NCI-H460 (cell line): Measurements from ENCODE around the gene EFEMP1. TPM values are rescaled to one million over a fixed set of nuclear protein-coding genes. Genes with fewer than 3 reads are reported as not detected.

Experiments used
- DNase-seq: peaks from one replicate; pipeline ENCODE4 v3.0.0-alpha.2; 2016; ENCODE audit warnings: low read depth; ENCODE audit errors: extremely low read depth
- total RNA-seq: library from RNA; depleted of rRNA; stranded (reverse); fragments of >200 nt; shearing (Covaris generic); gene quantifications from 2 replicates; pipeline ENCODE4 v1.2.3, GENCODE V29; 2014

Gene EFEMP1
- total RNA-seq, 1 experiment from 2014 or later: 872 TPM

DNA sequence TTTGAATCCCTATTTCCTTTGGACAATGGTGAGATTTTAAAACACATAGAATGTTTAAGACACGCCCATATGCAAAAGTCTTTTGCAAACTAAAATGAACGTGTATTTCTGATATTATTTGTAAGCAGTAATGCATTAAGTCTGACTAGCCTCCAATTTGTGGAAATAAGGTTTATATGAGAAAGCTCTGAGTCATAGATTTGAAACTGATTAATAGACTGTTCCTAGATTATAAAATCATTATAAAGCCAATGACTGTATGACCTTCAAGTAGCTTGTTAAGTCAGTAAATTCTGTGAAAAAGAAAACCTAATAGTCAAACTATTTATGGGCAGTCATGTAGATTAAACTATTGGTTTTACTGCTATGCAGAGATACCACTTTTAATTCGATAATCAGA is 12.8 kb upstream of the EFEMP1 start:
- no peak for DNase-seq

DNA sequence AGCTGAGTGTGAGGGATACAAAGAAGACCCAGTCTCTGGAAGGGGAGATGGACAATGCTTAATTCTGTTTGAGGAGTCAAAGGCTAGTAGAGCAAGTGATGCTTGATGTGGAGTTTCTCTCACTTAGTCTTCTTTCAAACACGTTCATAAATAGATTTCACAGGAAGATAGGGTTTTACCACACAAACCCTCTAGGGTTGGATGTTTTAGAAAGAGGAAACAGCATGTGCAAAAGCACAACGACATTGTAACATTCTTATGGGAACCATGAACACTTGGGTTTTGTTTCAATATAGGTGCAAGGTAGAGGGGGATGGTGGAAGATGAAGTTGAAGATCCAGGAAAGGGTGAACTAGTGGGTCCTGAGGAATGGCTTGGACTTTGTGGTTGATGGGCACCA is 10.8 kb upstream of the EFEMP1 start:
- no peak for DNase-seq

DNA sequence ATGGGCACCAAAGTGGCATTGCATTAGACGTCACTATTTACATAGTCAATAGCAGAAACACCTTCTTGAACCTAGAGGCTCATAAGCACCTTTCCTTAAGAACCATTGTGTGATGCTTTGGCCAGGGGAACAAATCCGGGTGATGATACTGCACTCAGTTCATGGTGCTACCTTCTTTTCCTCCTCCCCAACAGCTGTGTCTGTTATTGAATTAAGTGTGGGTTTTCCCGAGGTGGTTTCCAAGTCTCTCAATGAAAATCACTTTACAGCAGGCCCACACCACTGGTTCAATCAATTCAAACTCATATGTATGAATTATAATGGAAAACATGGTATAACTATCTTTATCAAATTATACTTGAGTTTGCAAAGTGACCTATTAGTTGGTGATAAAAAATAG is 9.3 kb upstream of the EFEMP1 start:
- DNase-seq: no peak

DNA sequence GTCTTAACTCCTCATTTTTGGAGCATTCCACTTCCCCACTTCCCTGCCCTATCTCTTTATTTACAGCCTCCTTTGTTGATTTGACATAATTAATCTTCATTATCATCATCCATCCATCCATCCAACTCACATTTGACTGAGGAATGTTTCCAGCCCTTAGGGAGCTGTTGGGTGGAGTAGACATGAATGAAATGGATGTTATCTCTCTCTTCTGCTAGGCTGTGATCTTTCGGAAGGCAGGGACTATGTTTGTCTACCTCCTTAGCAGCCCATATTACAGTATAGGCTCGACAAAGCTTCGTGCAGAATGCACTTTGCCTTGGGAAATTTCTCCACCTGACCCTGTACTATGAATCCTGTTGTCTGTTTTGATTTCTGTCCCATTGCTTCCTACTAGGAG is 7.7 kb upstream of the EFEMP1 start:
- DNase-seq: no peak

DNA sequence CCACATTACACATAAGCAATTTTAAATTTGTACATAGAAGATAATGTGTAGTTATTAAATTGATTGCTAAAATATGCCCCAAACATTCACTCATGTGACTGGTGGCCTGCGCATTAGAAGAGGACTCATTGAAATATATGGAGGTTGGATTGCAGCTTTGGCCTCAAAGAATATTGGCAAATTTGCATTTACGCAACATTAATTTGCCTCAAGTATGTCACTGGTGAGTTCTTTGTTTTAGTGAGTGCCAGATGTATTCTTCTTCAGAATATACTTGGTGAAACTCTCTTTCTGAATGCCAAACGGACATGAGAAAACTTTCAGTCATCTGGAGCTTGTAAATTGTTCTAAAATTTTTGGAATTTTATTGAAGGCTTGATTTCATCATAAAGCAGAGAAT is 5.9 kb upstream of the EFEMP1 start:
- no peak for DNase-seq

DNA sequence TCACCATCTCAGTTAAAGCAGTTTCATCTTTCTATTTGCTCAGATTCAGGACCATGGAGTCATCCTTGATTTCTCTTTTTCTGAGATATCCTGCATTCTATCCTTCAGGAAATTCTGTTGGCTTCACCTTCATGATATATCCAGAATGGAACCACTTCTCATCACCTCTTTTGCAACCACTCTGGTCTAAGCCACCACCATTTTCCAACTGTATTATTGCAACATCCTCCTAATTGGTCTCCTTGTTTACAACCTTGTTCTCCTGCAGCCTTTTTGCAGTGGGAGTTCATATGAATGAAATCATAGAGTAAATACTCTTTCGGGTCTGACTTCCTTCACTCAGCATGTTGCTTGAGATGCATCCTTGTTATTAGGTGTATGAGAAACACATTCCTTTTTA is 3.4 kb upstream of the EFEMP1 start:
- no peak for DNase-seq

DNA sequence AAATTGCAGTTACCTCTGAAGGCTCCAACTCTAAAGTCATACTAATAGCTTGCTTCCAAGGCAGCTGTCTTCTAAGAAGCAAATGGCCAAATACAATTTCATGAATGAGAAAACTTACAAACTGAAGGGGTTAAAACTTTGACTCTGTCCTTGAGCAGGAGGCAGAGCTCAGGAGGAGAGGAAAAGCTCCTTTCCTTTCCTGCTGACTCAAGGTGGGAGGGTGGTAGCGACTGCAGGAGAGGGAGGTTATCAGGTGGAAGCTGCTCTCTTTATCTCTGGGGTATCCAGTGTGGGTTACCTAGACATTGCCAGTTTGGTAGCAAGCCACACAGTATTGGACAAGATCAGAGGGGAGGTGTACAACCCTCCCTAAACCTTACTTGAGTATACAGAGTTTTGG is 2.7 kb upstream of the EFEMP1 start:
- DNase-seq: no peak

DNA sequence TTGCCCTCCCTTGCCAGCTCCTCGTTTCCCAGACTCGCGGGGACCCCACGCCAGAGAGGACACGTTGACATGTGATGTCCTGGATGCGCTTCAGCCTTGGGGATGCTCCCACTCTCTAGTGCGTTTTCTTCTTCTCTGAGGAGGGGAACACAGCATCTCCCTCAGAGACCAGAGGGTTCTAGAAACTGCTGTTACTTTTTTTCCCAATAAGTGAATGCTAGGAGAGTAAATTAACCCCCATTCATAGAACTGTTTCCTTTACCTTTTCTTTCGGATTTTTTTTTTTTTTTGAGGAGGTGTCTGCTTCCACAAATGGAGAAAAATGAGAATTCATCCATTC is 370 bp upstream of the EFEMP1 start:
- DNase-seq: no peak

DNA sequence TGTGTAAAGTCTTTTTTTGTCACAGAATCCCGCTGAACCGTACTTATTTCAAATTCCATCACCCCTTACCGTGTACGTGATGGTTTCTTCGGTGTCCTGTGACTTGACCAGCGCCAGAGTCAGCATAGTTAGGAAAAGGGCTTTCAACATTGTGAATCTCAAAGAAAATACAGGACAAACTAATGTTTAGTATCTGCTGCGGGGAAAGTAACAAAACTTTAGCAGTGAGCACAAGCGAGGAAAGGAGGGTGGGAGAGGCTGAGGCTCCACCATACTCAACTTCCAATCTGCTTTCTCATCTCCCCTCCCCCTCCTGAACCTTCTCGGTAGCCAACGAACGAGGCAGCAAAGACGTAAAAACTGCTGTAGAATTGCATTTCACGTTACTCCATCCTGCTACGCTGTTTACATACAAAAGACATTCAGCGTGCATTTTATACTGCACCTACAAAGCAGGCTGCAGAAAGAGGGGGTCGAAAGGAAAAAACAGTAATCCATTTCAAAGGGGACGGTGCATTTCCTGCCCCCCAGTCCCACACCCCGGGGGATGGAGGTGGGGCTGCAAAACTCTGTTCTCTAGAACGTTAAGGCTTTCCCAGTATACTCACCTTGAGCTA is 1.2 kb downstream of the EFEMP1 start:
- no peak for DNase-seq

DNA sequence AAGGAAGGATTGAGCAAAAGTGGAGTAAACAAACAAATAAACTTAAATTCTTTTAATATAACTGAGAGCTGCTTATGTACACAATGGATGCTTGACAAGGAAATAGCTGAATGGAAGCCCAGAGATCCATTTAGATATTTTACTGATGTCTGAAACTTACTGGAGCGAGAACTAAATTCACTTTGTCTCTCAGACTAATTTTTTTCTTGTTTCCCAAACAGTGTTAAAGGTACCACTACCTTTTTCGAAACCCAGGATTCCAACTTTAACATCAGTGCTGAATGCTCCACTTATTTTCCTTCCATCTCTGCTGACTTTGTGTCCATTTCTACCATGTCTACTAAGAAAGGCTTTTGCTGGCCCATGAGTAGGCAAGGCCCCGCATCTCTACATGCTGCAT is 4.0 kb downstream of the EFEMP1 start:
- no peak for DNase-seq

DNA sequence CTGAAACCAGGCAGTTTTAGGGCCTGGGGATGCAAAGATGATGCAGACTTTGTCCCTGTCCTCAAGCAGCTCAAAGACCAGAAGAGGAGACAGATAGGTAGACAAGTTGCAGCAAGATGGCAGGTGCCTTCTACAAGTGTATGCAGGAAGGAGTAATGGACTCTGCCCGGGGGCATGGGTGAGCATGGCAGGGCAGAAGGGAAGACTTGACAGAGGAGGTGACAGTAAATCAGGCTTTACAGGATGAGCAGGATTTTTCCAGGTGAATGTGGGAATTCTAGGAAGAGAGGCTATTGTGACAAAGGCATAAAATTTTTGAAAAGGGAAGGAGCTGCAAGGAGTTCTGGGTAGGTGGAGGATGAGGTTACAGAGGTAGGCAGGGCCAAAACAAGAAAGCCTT is 4.7 kb downstream of the EFEMP1 start:
- DNase-seq: no peak

DNA sequence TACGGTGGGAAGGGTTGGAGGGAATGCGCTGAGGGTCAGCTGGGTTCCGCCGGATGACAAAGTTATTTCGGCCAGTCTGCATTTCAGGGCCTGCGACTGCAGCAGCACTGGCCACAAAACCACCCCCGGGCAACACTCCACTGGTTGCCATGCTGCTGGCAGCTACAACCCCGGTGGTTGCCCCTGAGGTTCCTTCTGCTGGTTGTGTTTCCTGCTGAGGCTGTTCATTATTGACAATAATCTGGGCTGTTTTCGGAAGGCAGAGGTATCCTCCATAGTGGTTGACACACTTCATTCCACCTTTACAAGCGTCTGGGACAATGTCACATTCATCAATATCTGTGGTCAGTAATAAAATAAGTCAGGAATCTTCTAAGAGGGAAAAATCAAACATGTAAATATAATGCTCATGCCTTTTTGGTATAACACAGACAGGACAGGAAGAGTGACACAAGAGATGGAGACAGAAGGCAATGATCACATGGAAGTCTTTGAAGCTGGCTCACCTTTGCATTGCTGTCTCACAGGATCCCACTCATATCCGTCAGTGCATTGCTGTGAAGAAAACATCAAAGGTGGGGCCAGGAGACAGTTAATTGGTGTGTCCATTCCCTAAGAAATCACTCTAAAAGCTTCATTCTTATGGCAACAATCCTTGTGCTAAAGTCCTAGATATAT is 5.7 kb downstream of the EFEMP1 start:
- no peak for DNase-seq

DNA sequence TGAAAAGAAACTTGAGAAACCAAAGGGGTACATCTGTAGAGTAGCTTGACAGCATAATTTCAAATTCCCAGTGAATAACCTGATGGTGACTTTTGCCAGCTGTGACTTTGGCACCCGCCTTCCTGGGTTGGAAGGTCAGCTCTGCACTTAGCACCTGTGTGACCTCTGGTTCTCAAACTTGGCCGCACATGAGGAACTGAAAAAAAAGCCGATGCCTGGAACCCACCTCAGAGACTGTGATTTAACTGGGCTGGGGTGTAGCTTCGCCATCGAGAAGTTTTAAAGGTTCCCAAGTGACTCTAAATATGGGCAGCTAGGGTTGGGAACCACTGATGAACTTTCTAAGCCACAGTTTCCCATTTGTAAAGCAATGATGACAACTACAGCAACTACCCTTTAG is 6.5 kb downstream of the EFEMP1 start:
- no peak for DNase-seq

DNA sequence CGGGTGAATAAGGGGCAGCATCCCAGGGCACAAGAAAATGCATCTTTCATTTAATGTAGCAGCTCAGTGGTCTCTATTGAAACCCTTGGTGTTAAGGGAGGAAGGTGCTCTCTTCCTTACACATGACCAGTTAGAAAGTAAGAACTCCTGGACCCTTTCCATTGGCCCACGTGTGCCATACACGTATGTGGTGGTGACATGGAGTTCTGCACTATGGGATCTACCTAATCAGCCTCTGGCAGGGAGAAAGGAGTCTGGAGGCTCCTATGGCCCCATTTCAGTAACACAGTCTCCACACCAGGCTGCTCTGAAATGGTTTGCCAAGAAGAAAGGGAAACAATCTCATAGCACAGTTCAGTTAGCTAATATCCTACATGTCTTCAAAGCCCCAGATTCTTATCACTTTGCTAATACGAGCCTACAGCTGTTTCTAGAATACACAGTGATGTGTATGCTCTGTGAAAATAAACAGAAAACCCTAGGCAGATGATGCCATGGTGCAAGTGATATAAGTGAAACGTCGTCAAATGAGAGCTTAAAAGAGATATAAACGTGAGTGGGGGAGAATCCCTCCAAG is 7.0 kb downstream of the EFEMP1 start:
- DNase-seq: no peak

DNA sequence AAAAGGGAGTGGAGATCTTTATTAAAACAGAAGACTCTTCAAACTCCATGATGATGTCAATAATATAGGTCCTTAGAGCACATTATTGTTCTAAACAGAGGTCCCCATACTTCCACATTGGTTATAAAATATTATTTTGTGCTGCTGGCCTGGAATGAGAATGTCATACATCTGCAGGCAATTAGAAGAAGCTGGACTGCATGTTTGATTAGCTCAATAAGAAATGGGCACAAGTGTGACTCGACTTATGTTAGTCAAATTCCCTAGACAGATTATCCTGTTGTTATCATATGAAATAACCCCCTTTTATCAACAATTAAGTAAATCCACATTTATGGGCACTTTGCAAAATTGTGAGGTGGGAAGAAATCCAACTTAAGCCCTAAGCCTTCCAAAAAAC is 8.8 kb downstream of the EFEMP1 start:
- no peak for DNase-seq

DNA sequence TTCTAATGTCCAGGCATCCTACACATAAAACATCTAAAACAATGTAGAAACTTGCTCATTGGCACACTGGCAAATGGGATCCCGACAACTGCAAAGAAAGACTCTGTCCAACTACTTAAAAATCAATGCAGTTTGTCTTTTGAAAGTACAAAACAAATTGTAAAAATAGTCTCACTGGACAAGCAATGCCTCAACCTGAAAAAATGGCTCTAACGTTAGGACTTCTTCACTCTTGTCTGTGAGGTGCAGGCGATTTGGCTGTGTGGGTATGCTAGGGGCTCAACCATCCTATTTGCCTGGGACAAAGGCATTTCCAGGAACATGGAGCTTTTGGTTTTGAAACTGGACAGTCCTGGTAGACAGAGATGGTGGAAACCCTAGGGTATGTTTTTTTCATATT is 10.7 kb downstream of the EFEMP1 start:
- no peak for DNase-seq

DNA sequence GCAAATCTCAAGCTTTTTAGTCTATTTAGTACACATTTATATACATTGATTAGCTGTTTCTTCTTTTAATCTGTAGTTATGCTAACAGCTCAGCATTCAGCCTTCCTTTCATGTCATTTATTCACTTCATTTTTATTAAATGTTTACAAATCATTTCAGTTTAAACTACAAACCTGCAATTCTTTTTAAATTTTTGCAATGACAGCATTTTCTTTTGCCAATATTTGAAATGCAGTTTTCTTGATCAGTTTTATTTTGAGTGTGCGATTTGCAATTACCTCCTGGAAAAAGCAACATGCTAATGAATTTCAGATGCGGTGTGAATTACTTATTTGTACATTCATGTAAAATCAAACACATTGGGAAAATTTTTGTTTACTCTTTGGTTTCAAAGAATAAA is 13.5 kb downstream of the EFEMP1 start:
- no peak for DNase-seq

DNA sequence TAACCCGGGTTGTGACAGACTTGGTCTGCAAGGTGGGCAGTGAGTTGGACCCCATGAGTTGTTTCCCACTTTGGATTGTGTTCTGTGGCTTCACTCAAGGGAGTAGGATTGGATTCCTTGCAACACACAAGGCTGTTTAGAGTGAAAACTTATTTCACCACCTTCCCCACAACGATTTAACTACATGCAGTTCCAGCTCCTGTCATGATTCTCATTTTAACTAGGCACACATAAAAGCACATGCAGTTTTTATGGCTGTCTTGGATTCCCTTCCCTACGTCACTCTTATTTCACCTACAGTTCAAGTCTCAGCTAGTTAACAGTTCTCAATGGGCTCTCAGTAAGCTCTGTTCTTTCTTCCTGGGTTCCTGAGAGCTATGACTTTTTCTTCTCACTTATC is 15.9 kb downstream of the EFEMP1 start:
- DNase-seq: no peak

DNA sequence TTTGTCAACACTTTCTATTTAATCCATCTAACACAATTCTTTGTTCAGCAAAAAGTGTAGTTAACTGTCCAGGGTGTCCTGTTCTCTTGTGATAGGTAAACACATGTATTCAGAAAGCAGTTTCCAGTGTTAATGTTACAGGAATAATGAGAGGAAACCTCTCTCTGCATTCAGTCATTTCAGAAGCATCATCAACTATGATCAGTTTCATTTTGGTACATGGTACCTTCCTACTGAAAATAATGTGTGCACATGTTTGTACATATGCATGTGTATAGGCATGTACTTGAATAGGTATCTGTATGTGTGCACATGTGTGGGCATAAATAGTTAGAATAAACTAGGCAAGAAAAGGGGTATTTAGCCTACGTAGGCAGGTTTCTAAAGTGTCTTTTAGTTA is 16.6 kb downstream of the EFEMP1 start:
- DNase-seq: no peak

DNA sequence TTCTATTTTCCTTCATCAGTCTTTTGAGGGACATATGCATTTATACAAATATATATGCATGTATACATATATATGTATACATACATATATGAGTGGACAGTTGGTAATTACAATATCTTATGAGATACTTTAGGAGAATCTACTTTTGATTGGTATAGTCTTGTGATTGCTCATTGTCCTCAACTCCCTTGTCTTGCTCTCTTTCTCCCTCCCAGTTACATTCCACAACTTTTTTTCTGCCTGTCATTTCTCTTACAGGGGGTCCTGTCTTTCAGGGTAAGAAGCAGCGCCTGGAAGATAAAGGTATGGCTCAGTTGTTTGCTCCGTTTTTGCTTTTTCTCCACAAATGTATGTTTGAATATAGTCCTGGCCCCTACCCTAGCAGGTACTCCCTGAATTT is 19.9 kb downstream of the EFEMP1 start:
- DNase-seq: no peak

DNA sequence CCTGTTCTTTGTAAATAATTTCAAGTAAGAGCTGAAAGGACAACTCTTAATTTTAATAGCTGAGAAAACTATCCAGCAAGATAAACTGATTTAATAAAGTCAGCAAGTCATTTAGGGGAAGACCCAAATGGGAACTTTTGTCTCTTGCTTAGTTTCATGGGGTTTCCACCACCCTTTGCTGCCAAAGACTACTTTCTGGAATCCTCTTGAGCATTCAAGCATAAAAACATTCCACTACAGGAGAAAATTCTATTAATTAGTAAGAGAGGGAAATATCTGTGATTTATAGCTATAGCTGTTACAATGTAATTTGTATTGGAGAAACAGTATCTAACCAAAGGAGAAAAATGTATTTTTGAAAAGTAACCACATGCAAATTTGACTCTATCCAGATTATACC is 20.6 kb downstream of the EFEMP1 start:
- no peak for DNase-seq

DNA sequence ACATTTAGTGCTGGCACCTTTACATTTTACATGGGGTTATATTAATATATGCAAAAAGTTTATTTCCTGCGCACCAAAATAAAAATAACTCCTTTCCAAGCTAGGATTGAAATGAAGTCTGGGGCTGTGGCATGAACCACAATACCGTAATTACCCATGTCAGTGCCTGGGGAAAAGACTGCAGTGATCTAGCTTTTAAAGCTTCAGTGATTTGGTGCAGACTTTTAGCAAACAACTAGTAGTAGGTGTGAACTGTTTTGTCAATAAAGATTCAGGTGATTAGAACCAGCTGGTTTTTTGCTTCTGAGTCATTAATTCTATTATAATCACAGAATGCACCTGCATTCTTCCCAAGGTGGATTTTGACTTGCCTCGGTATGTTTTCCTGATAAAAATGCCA is 21.2 kb downstream of the EFEMP1 start:
- no peak for DNase-seq

DNA sequence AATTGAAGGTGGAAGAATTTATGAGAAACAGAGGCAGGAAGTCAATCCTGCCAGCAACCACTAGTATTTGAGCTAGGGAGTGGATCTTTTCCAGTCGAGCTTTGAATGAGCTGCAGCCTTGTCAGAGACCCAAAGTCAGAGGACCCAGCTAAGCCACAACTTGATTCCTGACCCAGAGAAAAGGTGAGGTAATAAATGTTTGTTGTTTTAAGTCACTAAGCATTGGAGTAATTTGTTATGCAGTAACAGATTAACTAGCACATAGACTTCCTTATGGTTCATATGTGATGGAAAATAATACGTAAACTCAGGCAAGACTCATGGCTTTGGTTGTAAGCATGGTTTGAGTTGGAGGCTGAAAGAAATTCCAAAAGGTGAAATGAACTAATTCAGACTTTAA is 21.6 kb downstream of the EFEMP1 start:
- DNase-seq: no peak
